HEK293 (cell line): ENCODE measurements around the gene MAPK11.

Source experiments
- CTCF ChIA-PET: fragments of 350-600 bp; formaldehyde crosslinking; extraction: SDS; loops from one replicate; lab custom pipeline; 2021; ENCODE audit warnings: antibody characterized with exemption; lab: Yijun Ruan, JAX
- POLR2A ChIA-PET: fragments of 300-600 bp; formaldehyde crosslinking; extraction: SDS; loops from one replicate; lab custom pipeline; 2020; ENCODE audit warnings: antibody characterized with exemption, inconsistent platforms; lab: Yijun Ruan, JAX
- H3K27ac ChIP-seq: fragments of 200-500 bp; sonication (Bioruptor generic); 2 replicates; pipeline ENCODE4 v1.5.1; 2014; ENCODE audit warnings: low read depth, low read length, control low read depth, inconsistent platforms; ENCODE audit errors: extremely low read depth
- H3K36me3 ChIP-seq, 2 experiments: fragments of 200-500 bp in 1 of 2; sonication (Bioruptor generic) in 1 of 2; 1 replicate in 1 of 2; 2 replicates in 1 of 2; pipeline ENCODE4 v1.5.1; 2014 to 2017; ENCODE audit warnings: inconsistent platforms in 2 of 2, low read length in 2 of 2; ENCODE audit not compliant: control insufficient read depth in 2 of 2, insufficient read depth in 1 of 2
- H3K4me1 ChIP-seq: fragments of 200-500 bp; sonication (Bioruptor generic); 2 replicates; pipeline ENCODE4 v1.5.1; 2014; ENCODE audit warnings: mild to moderate bottlenecking, low read length, inconsistent platforms; ENCODE audit not compliant: control insufficient read depth, insufficient read depth
- H3K4me3 ChIP-seq: 2 replicates; pipeline ENCODE4 v1.5.1; 2011; ENCODE audit warnings: low read depth, mild to moderate bottlenecking, control low read depth, low read length, moderate library complexity
- H3K9me3 ChIP-seq: fragments of 200-500 bp; sonication (Bioruptor generic); 2 replicates; pipeline ENCODE4 v1.5.1; 2014; ENCODE audit warnings: low read depth, low read length, inconsistent platforms; ENCODE audit not compliant: control insufficient read depth, insufficient read depth
- EGR2 ChIP-seq: fragments of 450-650 bp; formaldehyde crosslinking; IDR thresholded peaks from 2 replicates; pipeline ENCODE4 v1.5.1; 2016; ENCODE audit warnings: low read depth, missing biosample characterization, missing genetic modification characterization
- GLIS2 ChIP-seq: fragments of 450-650 bp; formaldehyde crosslinking; IDR thresholded peaks from 2 replicates; pipeline ENCODE4 v1.5.1; 2016; ENCODE audit warnings: missing biosample characterization, missing genetic modification characterization
- KLF8 ChIP-seq: fragments of 450-650 bp; formaldehyde crosslinking; IDR thresholded peaks from 2 replicates; pipeline ENCODE4 v1.5.1; 2016; ENCODE audit warnings: missing biosample characterization, missing genetic modification characterization
- YY2 ChIP-seq: fragments of 450-650 bp; formaldehyde crosslinking; IDR thresholded peaks from 2 replicates; pipeline ENCODE4 v1.5.1; 2016; ENCODE audit warnings: missing biosample characterization, missing genetic modification characterization
- ZFHX2 ChIP-seq: fragments of 450-650 bp; formaldehyde crosslinking; conservative IDR thresholded peaks from 2 replicates; pipeline ENCODE4 v1.5.1; 2016; ENCODE audit warnings: missing biosample characterization, missing genetic modification characterization
- ZFP69B ChIP-seq: fragments of 450-650 bp; formaldehyde crosslinking; IDR thresholded peaks from 2 replicates; pipeline ENCODE4 v1.5.1; 2016; ENCODE audit warnings: missing biosample characterization, missing genetic modification characterization
- ZIC2 ChIP-seq: fragments of 450-650 bp; formaldehyde crosslinking; IDR thresholded peaks from 2 replicates; pipeline ENCODE4 v1.5.1; 2016; ENCODE audit warnings: missing biosample characterization, missing genetic modification characterization
- ZNF133 ChIP-seq: fragments of 450-650 bp; formaldehyde crosslinking; IDR thresholded peaks from 2 replicates; pipeline ENCODE4 v1.5.1; 2016; ENCODE audit warnings: missing biosample characterization, missing genetic modification characterization
- ZNF23 ChIP-seq: fragments of 450-650 bp; formaldehyde crosslinking; IDR thresholded peaks from 2 replicates; pipeline ENCODE4 v1.5.1; 2016; ENCODE audit warnings: missing biosample characterization, missing genetic modification characterization, borderline replicate concordance
- ZNF426 ChIP-seq: fragments of 450-650 bp; formaldehyde crosslinking; IDR thresholded peaks from 2 replicates; pipeline ENCODE4 v1.5.1; 2017; ENCODE audit warnings: missing biosample characterization, missing genetic modification characterization, mild to moderate bottlenecking, inconsistent platforms, moderate library complexity
- ZNF623 ChIP-seq: fragments of 450-650 bp; formaldehyde crosslinking; IDR thresholded peaks from 2 replicates; pipeline ENCODE4 v1.5.1; 2016; ENCODE audit warnings: missing biosample characterization, missing genetic modification characterization
- ZNF624 ChIP-seq: fragments of 450-650 bp; formaldehyde crosslinking; IDR thresholded peaks from 2 replicates; pipeline ENCODE4 v1.5.1; 2017; ENCODE audit warnings: missing biosample characterization, missing genetic modification characterization
- ZNF658 ChIP-seq: fragments of 450-650 bp; formaldehyde crosslinking; IDR thresholded peaks from 2 replicates; pipeline ENCODE4; 2016; ENCODE audit warnings: missing biosample characterization, missing genetic modification characterization
- ZNF830 ChIP-seq: fragments of 450-650 bp; IDR thresholded peaks from 2 replicates; pipeline ENCODE4 v1.5.0; 2018; ENCODE audit warnings: missing biosample characterization, missing genetic modification characterization, low read depth, mild to moderate bottlenecking, moderate library complexity
- ZSCAN23 ChIP-seq: fragments of 450-650 bp; formaldehyde crosslinking; IDR thresholded peaks from 2 replicates; pipeline ENCODE4 v1.5.1; 2016; ENCODE audit warnings: missing biosample characterization, missing genetic modification characterization
- TF ChIP-seq, protein P1 (sequence below): fragments of 450-650 bp; formaldehyde crosslinking; IDR thresholded peaks from 2 replicates; pipeline ENCODE4 v1.5.1; 2016; ENCODE audit warnings: missing biosample characterization, missing genetic modification characterization
- TF ChIP-seq, protein P2 (sequence below): fragments of 450-650 bp; formaldehyde crosslinking; IDR thresholded peaks from 2 replicates; pipeline ENCODE4 v1.5.1; 2016; ENCODE audit warnings: missing biosample characterization, missing genetic modification characterization
- TF ChIP-seq, protein P3 (sequence below): sonication (generic); formaldehyde crosslinking; IDR thresholded peaks from 2 replicates; pipeline ENCODE4 v1.8.1; 2022; ENCODE audit warnings: mild to moderate bottlenecking, moderate library complexity, missing genetic modification reagents

Gene MAPK11

GRCh38 chr22:50221410-50222300 lies 48.5 kb downstream of the MAPK11 start:
- POLR2A ChIA-PET: no interaction called here
- peaks cover 17 to 96% of the 10 kb centered on the region in 2 experiments for H3K36me3 ChIP-seq

DNA sequence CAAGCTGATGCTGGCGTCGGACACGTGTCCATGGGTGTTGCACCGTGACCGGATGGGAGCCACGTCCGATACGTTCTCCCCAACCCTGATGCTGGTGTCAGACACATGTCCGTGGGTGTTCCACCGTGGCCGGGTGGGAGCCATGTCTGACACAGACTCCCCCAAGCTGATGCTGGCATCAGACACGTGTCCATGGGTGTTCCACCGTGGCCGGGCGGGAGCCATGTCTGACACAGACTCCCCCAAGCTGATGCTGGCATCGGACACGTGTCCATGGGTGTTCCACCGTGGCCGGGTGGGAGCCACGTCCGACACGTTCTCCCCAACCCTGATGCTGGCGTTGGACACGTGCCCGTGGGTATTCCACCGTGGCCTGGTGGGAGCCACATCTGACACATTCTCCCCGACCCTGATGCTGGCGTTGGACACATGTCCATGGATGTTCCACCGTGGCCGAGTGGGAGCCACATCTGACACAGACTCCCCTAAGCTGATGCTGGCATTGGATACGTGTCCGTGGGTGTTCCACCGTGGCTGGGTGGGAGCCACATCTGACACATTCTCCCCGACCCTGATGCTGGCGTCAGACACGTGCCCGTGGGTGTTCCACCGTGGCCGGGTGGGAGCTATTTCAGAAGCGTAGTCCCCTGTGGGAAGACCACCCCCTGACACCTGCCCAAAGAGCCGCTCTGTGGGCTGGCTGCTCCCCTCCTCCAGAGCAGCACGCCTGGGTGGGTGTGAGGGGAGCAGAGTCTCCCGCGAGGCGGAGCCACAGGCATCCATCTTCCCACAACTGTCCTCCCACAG lies 49.4 kb downstream of the MAPK11 start:
- CTCF ChIA-PET: interaction anchor here (0.6 kb wide), 1 partner anchor 18 kb away, joined by 4 read pairs; no protein-coding TSS in a partner anchor
- Histone ChIP-seq H3K9me3 (no peaks in the 10 kb centered on the region), H3K36me3 (peaks cover 17 to 98% of the 10 kb centered on the region in 2 experiments), H3K27ac (no peak overlapping the region), H3K4me3 (no peak overlapping the region), H3K4me1 (peaks cover 2% of the 10 kb centered on the region; the same call in 1 of the 2 replicates)
- TF ChIP-seq ZNF23 (tag by site-specific recombination): no peak
- TF ChIP-seq EGR2: peak; percentile 80
- peak; percentile 74 for TF ChIP-seq ZFHX2
- no peak for TF ChIP-seq ZNF830 (tag by site-specific recombination)
- no peak for TF ChIP-seq KLF8 (tag by site-specific recombination)
- TF ChIP-seq ZNF133 (tag by site-specific recombination): no peak
- TF ChIP-seq YY2 (tag by site-specific recombination): no peak
- TF ChIP-seq ZSCAN23 (tag by site-specific recombination): no peak
- POLR2A ChIA-PET: no interaction called here

More at GRCh38 chr22:50221410-50222300, 48.5 kb downstream of the MAPK11 start:
- TF ChIP-seq GLIS2 (tag by site-specific recombination) (0 out of 2 replicates have a peak, but pooled peaks have one; percentile 16), ZNF624 (no peak)
- TF ChIP-seq, protein P1, sequence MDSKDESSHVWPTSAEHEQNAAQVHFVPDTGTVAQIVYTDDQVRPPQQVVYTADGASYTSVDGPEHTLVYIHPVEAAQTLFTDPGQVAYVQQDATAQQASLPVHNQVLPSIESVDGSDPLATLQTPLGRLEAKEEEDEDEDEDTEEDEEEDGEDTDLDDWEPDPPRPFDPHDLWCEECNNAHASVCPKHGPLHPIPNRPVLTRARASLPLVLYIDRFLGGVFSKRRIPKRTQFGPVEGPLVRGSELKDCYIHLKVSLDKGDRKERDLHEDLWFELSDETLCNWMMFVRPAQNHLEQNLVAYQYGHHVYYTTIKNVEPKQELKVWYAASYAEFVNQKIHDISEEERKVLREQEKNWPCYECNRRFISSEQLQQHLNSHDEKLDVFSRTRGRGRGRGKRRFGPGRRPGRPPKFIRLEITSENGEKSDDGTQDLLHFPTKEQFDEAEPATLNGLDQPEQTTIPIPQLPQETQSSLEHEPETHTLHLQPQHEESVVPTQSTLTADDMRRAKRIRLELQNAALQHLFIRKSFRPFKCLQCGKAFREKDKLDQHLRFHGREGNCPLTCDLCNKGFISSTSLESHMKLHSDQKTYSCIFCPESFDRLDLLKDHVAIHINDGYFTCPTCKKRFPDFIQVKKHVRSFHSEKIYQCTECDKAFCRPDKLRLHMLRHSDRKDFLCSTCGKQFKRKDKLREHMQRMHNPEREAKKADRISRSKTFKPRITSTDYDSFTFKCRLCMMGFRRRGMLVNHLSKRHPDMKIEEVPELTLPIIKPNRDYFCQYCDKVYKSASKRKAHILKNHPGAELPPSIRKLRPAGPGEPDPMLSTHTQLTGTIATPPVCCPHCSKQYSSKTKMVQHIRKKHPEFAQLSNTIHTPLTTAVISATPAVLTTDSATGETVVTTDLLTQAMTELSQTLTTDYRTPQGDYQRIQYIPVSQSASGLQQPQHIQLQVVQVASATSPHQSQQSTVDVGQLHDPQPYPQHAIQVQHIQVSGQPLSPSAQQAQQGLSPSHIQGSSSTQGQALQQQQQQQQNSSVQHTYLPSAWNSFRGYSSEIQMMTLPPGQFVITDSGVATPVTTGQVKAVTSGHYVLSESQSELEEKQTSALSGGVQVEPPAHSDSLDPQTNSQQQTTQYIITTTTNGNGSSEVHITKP (tag by site-specific recombination): no peak
- Histone ChIP-seq H3K4me1 (peaks cover 2% of the 10 kb centered on the region; the same call in 1 of the 2 replicates), H3K4me3 (no peak overlapping the region), H3K9me3 (no peaks in the 10 kb centered on the region), H3K27ac (no peak overlapping the region)
- CTCF ChIA-PET: interaction anchor here (0.5 to 1.4 kb wide), 5 partner anchors 12 to 456 kb away, joined by 3 to 5 read pairs (median 3); no protein-coding TSS in a partner anchor

DNA sequence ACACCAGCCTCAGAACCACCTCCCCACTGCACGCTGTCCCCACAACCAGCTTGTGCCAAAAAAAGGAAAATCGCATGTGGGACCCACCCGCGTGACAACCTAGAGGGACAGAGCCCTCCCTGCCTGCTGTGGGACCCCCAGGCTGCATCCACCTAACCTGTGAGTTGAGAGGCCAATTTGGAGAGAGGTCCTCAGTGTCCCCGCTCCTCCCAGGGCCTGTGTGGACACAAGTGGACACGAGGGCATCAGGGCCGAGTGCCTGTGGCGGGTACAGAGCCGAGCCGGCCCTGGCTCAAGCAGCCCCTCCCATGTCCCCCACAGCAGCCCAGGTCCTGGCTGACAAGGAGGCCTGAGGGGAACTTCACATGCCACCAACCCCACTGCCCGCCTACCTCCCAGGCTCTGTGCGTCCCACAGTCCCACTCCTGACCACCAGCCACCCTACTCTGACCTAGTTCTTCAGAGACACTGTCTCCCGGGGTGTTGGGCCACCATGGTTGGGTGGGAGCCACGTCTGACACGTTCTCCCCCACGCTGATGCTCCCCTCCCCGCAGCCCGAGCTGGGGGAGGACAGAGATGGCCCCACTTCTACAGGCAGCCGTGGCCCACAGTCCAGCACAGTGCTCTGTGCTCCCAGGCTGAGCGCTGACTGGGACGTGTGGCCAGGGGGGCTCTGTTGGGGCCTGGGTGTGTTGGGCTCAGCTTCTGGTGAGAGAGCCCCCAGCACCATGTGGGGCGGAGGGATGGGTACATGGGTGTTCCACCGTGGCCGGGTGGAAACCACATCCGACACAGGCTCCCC lies 50.2 kb downstream of the MAPK11 start:
- ChIA-PET POLR2A (interaction anchor here (2.1 kb wide), 1 partner anchor 31 kb away, joined by 5 read pairs; the partner anchor contains the start of gene HDAC10), CTCF (no interaction called here)
- TF ChIP-seq ZNF623 (tag by site-specific recombination) (no peak), ZNF658 (tag by site-specific recombination) (no peak), ZIC2 (no peak), ZFP69B (peak; percentile 84), ZNF426 (tag by site-specific recombination) (no peak), GLIS2 (tag by site-specific recombination) (no peak)
- TF ChIP-seq, protein P2, sequence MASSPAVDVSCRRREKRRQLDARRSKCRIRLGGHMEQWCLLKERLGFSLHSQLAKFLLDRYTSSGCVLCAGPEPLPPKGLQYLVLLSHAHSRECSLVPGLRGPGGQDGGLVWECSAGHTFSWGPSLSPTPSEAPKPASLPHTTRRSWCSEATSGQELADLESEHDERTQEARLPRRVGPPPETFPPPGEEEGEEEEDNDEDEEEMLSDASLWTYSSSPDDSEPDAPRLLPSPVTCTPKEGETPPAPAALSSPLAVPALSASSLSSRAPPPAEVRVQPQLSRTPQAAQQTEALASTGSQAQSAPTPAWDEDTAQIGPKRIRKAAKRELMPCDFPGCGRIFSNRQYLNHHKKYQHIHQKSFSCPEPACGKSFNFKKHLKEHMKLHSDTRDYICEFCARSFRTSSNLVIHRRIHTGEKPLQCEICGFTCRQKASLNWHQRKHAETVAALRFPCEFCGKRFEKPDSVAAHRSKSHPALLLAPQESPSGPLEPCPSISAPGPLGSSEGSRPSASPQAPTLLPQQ (tag by site-specific recombination): peak; percentile 84
- TF ChIP-seq, protein P3, sequence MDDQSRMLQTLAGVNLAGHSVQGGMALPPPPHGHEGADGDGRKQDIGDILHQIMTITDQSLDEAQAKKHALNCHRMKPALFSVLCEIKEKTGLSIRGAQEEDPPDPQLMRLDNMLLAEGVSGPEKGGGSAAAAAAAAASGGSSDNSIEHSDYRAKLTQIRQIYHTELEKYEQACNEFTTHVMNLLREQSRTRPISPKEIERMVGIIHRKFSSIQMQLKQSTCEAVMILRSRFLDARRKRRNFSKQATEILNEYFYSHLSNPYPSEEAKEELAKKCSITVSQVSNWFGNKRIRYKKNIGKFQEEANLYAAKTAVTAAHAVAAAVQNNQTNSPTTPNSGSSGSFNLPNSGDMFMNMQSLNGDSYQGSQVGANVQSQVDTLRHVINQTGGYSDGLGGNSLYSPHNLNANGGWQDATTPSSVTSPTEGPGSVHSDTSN (CRISPR knock-in tag): 0 out of 2 replicates have a peak, but pooled peaks have one; percentile 52
- Histone ChIP-seq H3K9me3 (no peaks in the 10 kb centered on the region), H3K36me3 (peaks cover 18 to 98% of the 10 kb centered on the region in 2 experiments), H3K27ac (no peak overlapping the region), H3K4me3 (no peak overlapping the region), H3K4me1 (peaks cover 2% of the 10 kb centered on the region; the same call in 1 of the 2 replicates)
